H9 (cell line): ENCODE results near the gene TRIO. TPM values are rescaled to one million over a fixed set of nuclear protein-coding genes. Genes with fewer than 3 reads are reported as not detected.

Experiments
- DNase-seq: peaks from one replicate; pipeline ENCODE4 v3.0.0-alpha.2; 2017
- H2AFZ ChIP-seq: one replicate; pipeline ENCODE4 v1.6.1; 2013; ENCODE audit warnings: mild to moderate bottlenecking, low read length, control low read depth, moderate library complexity
- H2AK5ac ChIP-seq: 2 replicates; pipeline ENCODE4 v1.6.1; 2013; ENCODE audit warnings: low read length, control low read depth, mixed read lengths; ENCODE audit not compliant: insufficient read length
- H2BK120ac ChIP-seq: one replicate; pipeline ENCODE4 v1.6.1; 2013; ENCODE audit warnings: low read depth, mild to moderate bottlenecking, low read length, control low read depth, inconsistent platforms; ENCODE audit not compliant: poor library complexity, severe bottlenecking
- H2BK12ac ChIP-seq: 2 replicates; pipeline ENCODE4 v1.6.1; 2013; ENCODE audit warnings: low read length, control low read depth, mixed read lengths, low read depth; ENCODE audit not compliant: insufficient read length
- H2BK15ac ChIP-seq: 2 replicates; pipeline ENCODE4 v1.6.1; 2013; ENCODE audit warnings: low read depth, low read length, control low read depth
- H2BK20ac ChIP-seq: one replicate; pipeline ENCODE4 v1.6.1; 2013; ENCODE audit warnings: low read depth, mild to moderate bottlenecking, low read length, control low read depth, inconsistent platforms; ENCODE audit not compliant: poor library complexity, severe bottlenecking
- H2BK5ac ChIP-seq: 2 replicates; pipeline ENCODE4 v1.6.1; 2013; ENCODE audit warnings: low read length, control low read depth, mixed read lengths; ENCODE audit not compliant: insufficient read length
- H3K14ac ChIP-seq: 2 replicates; pipeline ENCODE4 v1.6.1; 2013; ENCODE audit warnings: low read length, control low read depth; ENCODE audit not compliant: insufficient read depth
- H3K18ac ChIP-seq: 2 replicates; pipeline ENCODE4 v1.6.1; 2013; ENCODE audit warnings: low read depth, mild to moderate bottlenecking, mixed read lengths, low read length, control low read depth; ENCODE audit not compliant: insufficient read length
- H3K23ac ChIP-seq: 2 replicates; pipeline ENCODE4 v1.6.1; 2013; ENCODE audit warnings: low read length, control low read depth, mixed read lengths, low read depth; ENCODE audit not compliant: insufficient read length
- H3K23me2 ChIP-seq: 2 replicates; pipeline ENCODE4 v1.6.1; 2013; ENCODE audit warnings: low read depth, mild to moderate bottlenecking, mixed read lengths, low read length, control low read depth; ENCODE audit not compliant: insufficient read length, poor library complexity, severe bottlenecking
- H3K27ac ChIP-seq: 2 replicates; pipeline ENCODE4 v1.5.1; 2013; ENCODE audit warnings: low read length, control low read depth, mixed read lengths, low read depth; ENCODE audit not compliant: insufficient read length
- H3K27me3 ChIP-seq: 2 replicates; pipeline ENCODE4 v1.6.1; 2013; ENCODE audit warnings: low read length, control low read depth, inconsistent platforms; ENCODE audit not compliant: insufficient read depth
- H3K4ac ChIP-seq: 2 replicates; pipeline ENCODE4 v1.6.1; 2013; ENCODE audit warnings: low read depth, mild to moderate bottlenecking, control low read depth, inconsistent platforms, low read length, moderate library complexity
- H3K4me1 ChIP-seq: 2 replicates; pipeline ENCODE4 v1.6.1; 2013; ENCODE audit warnings: low read length, control low read depth, inconsistent platforms; ENCODE audit not compliant: insufficient read depth
- H3K4me2 ChIP-seq: 2 replicates; pipeline ENCODE4 v1.6.1; 2013; ENCODE audit warnings: low read length, control low read depth, mixed read lengths; ENCODE audit not compliant: insufficient read length, insufficient read depth
- H3K56ac ChIP-seq: 2 replicates; pipeline ENCODE4 v1.6.1; 2013; ENCODE audit warnings: low read depth, mild to moderate bottlenecking, mixed read lengths, low read length, control low read depth; ENCODE audit not compliant: insufficient read length
- H3K79me1 ChIP-seq: 2 replicates; pipeline ENCODE4 v1.6.1; 2013; ENCODE audit warnings: low read depth, mild to moderate bottlenecking, moderate library complexity, low read length, control low read depth, inconsistent platforms; ENCODE audit not compliant: insufficient read depth, poor library complexity, severe bottlenecking
- H3K79me2 ChIP-seq: 2 replicates; pipeline ENCODE4 v1.6.1; 2013; ENCODE audit warnings: low read length, control low read depth, inconsistent platforms; ENCODE audit not compliant: insufficient read depth
- H3K9ac ChIP-seq: 2 replicates; pipeline ENCODE4 v1.6.1; 2013; ENCODE audit warnings: low read length, control low read depth, mixed read lengths; ENCODE audit not compliant: insufficient read length; ENCODE audit errors: extremely low read depth
- H3K9me3 ChIP-seq: one replicate; pipeline ENCODE4 v1.6.1; 2013; ENCODE audit warnings: low read depth, low read length, inconsistent platforms; ENCODE audit not compliant: control insufficient read depth
- H3T11ph ChIP-seq: one replicate; pipeline ENCODE4 v1.6.1; 2013; ENCODE audit warnings: mild to moderate bottlenecking, low read length, control low read depth, inconsistent platforms
- H4K20me1 ChIP-seq: one replicate; pipeline ENCODE4 v1.6.1; 2013; ENCODE audit not compliant: control insufficient read depth, insufficient read length, insufficient read depth
- H4K5ac ChIP-seq: 2 replicates; pipeline ENCODE4 v1.6.1; 2013; ENCODE audit warnings: low read depth, mild to moderate bottlenecking, mixed read lengths, low read length, control low read depth; ENCODE audit not compliant: insufficient read length
- H4K8ac ChIP-seq: replicated peaks from 2 replicates; pipeline ENCODE4 v1.6.1; 2013; ENCODE audit warnings: low read length, control low read depth, mixed read lengths, low read depth; ENCODE audit not compliant: insufficient read length
- H4K91ac ChIP-seq: 2 replicates; pipeline ENCODE4 v1.6.1; 2013; ENCODE audit warnings: low read depth, mild to moderate bottlenecking, moderate library complexity, mixed read lengths, low read length, control low read depth; ENCODE audit not compliant: insufficient read length
- H3K27ac Mint-ChIP-seq, 3 experiments: 2 replicates in 2 of 3; 3 replicates in 1 of 3; pipeline ENCODE4 v1.8.0; 2020 to 2021; ENCODE audit warnings: mixed read lengths in 3 of 3, mild to moderate bottlenecking in 1 of 3, moderate library complexity in 1 of 3
- H3K27me3 Mint-ChIP-seq: 2 replicates; pipeline ENCODE4 v1.8.0; 2021; ENCODE audit warnings: low read depth, mild to moderate bottlenecking, moderate library complexity, mixed read lengths
- H3K36me3 Mint-ChIP-seq, 3 experiments: 2 replicates in 2 of 3; 3 replicates in 1 of 3; pipeline ENCODE4 v1.8.0; 2020 to 2021; ENCODE audit warnings: low read depth in 3 of 3, mixed read lengths in 3 of 3; ENCODE audit not compliant: insufficient read depth in 1 of 3
- H3K4me1 Mint-ChIP-seq, 2 experiments: 2 replicates each; pipeline ENCODE4 v1.8.0; 2020; ENCODE audit warnings: mixed read lengths in 2 of 2
- H3K4me3 Mint-ChIP-seq, 2 experiments: 2 replicates in 1 of 2; 3 replicates in 1 of 2; pipeline ENCODE4 v1.8.0; 2020 to 2021; ENCODE audit warnings: mild to moderate bottlenecking in 2 of 2, mixed read lengths in 2 of 2, moderate library complexity in 1 of 2
- H3K9me3 Mint-ChIP-seq, 2 experiments: 2 replicates in 1 of 2; 3 replicates in 1 of 2; pipeline ENCODE4 v1.8.0; 2020; ENCODE audit warnings: mild to moderate bottlenecking in 2 of 2, mixed read lengths in 2 of 2, moderate library complexity in 1 of 2
- WGBS: extraction: QIAGEN DNeasy Blood & Tissue Kit; methylation state at CpG from one replicate; pipeline ENCODE4 v1.1.7; 2013; ENCODE audit warnings: missing lambda C conversion rate, low lambda C conversion rate, mixed read lengths; ENCODE audit not compliant: insufficient read length; ENCODE audit errors: extremely low coverage; 5-methylcytosine and 5-hydroxymethylcytosine counted together
- total RNA-seq: library from RNA; stranded (reverse); gene quantifications from 2 replicates; pipeline ENCODE4 v1.2.1, GENCODE V29; 2021
- TF ChIP-seq, protein P1 (sequence below): fragments of 200-600 bp; sonication (generic); conservative IDR thresholded peaks from 3 replicates; pipeline ENCODE4 v1.8.0; 2021; ENCODE audit warnings: antibody characterized with exemption, mild to moderate bottlenecking

The TRIO gene
- total RNA-seq, 1 experiment from 2014 or later, result 87.8 TPM

- no peak overlapping the region for H3K27ac Mint-ChIP-seq
These were observed 67.6 kb downstream of the TRIO start for GRCh38 chr5:14210729-14211128.

More at GRCh38 chr5:14210729-14211128, 67.6 kb downstream of the TRIO start:
- H3K27ac ChIP-seq, result no peak overlapping the region
- H3K23me2 ChIP-seq, result no peaks in the 10 kb centered on the region
- H4K8ac ChIP-seq, result no peak overlapping the region
- H3K4me1 ChIP-seq, result no peaks in the 10 kb centered on the region; the same call in 1 of the 2 replicates
- H3T11ph ChIP-seq, result no peak overlapping the region
- no peak overlapping the region for H2BK15ac ChIP-seq
- Mint-ChIP-seq H3K4me3 (no peak overlapping the region; a peak in 1 of 5 replicates), H3K9me3 (no peaks in the 10 kb centered on the region), H3K36me3 (no peaks in the 10 kb centered on the region), H3K4me1 (peaks cover 31 to 34% of the 10 kb centered on the region in 2 experiments), H3K27me3 (no peaks in the 10 kb centered on the region)
- H2BK20ac ChIP-seq, result no peak overlapping the region
- H3K14ac ChIP-seq, result no peak overlapping the region
- no peak overlapping the region for H3K18ac ChIP-seq
- no peak overlapping the region for H3K56ac ChIP-seq
- H2BK120ac ChIP-seq, result no peak overlapping the region
- H2BK5ac ChIP-seq, result no peak overlapping the region
- TF ChIP-seq, protein P1, sequence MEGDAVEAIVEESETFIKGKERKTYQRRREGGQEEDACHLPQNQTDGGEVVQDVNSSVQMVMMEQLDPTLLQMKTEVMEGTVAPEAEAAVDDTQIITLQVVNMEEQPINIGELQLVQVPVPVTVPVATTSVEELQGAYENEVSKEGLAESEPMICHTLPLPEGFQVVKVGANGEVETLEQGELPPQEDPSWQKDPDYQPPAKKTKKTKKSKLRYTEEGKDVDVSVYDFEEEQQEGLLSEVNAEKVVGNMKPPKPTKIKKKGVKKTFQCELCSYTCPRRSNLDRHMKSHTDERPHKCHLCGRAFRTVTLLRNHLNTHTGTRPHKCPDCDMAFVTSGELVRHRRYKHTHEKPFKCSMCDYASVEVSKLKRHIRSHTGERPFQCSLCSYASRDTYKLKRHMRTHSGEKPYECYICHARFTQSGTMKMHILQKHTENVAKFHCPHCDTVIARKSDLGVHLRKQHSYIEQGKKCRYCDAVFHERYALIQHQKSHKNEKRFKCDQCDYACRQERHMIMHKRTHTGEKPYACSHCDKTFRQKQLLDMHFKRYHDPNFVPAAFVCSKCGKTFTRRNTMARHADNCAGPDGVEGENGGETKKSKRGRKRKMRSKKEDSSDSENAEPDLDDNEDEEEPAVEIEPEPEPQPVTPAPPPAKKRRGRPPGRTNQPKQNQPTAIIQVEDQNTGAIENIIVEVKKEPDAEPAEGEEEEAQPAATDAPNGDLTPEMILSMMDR, result no peak
- no CpG with 5 or more reads among the region's 4 CpGs for WGBS
- H3K9me3 ChIP-seq, result no peaks in the 10 kb centered on the region
- DNase-seq, result no peak
- no peak overlapping the region for H2AK5ac ChIP-seq
- no peaks in the 10 kb centered on the region for H3K27me3 ChIP-seq
- H3K4ac ChIP-seq, result no peak overlapping the region
- peaks cover 6% of the 10 kb centered on the region for H3K79me1 ChIP-seq
- H3K9ac ChIP-seq, result no peak overlapping the region
- H2AFZ ChIP-seq, result no peak overlapping the region
- H4K5ac ChIP-seq, result no peak overlapping the region
- no peak overlapping the region for H3K23ac ChIP-seq
- H2BK12ac ChIP-seq, result no peak overlapping the region
- H3K79me2 ChIP-seq, result peaks cover 18% of the 10 kb centered on the region; the same call in 1 of the 2 replicates
- H4K20me1 ChIP-seq, result no peaks in the 10 kb centered on the region
- no peak overlapping the region for H3K4me2 ChIP-seq
- H4K91ac ChIP-seq, result no peak overlapping the region
